ENCODE results near the gene OR4E1.

Gene OR4E1

DNA sequence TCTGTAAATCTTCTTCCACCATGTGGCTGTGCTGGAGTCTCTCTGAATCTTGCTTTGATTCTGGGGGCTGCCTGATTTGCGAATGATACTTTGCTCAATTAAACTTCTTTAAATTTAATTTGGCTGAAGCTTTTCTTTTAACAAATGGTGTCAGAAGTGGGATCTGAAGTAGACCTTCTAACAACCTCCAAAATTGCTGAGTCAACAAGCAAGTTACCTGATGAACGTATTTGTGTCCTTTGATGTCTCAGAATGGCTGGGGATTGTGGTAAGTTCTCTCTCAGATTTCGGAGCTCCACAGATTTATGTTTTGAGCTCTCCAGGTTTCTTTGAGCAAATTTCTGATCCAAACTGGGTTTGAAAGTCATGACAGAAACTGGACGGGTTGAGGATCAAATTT lies 1.9 kb upstream of the OR4E1 start:
- no peak overlapping the region for H3K4me3 ChIP-seq (replicated peaks; ENCODE audit: low read depth, low read length)
- DNase-seq (ENCODE audit: low read depth) = no peak
- TF ChIP-seq, protein P1, sequence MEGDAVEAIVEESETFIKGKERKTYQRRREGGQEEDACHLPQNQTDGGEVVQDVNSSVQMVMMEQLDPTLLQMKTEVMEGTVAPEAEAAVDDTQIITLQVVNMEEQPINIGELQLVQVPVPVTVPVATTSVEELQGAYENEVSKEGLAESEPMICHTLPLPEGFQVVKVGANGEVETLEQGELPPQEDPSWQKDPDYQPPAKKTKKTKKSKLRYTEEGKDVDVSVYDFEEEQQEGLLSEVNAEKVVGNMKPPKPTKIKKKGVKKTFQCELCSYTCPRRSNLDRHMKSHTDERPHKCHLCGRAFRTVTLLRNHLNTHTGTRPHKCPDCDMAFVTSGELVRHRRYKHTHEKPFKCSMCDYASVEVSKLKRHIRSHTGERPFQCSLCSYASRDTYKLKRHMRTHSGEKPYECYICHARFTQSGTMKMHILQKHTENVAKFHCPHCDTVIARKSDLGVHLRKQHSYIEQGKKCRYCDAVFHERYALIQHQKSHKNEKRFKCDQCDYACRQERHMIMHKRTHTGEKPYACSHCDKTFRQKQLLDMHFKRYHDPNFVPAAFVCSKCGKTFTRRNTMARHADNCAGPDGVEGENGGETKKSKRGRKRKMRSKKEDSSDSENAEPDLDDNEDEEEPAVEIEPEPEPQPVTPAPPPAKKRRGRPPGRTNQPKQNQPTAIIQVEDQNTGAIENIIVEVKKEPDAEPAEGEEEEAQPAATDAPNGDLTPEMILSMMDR (IDR thresholded peaks at IDR 0.05; ENCODE audit: low read length, missing control alignments) = no peak

DNA sequence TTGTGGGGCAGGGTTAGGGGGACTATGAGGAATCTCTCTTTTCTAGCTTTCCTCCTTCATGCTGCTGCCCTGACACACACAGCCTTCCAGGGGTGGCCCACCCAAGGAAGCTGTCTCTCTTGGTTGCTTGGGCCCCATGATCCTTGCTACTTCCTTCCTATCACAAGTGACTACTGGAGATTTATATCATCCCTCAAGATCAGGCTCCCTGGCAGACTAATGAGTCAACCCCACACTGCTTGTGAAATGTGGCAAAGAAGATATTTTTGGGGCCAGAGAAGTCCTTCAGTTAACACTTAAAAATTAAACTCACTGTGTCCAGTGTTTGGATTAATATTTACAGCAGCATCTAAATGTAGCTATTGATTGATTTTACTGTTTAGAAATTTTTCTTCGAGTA lies 1.5 kb downstream of the OR4E1 start:
- TF ChIP-seq, protein P1 (IDR thresholded peaks at IDR 0.05; ENCODE audit: low read length, missing control alignments) = no peak
- peak; percentile 24 for DNase-seq (ENCODE audit: low read depth)
- H3K4me3 ChIP-seq (replicated peaks; ENCODE audit: low read depth, low read length) = no peak overlapping the region

DNA sequence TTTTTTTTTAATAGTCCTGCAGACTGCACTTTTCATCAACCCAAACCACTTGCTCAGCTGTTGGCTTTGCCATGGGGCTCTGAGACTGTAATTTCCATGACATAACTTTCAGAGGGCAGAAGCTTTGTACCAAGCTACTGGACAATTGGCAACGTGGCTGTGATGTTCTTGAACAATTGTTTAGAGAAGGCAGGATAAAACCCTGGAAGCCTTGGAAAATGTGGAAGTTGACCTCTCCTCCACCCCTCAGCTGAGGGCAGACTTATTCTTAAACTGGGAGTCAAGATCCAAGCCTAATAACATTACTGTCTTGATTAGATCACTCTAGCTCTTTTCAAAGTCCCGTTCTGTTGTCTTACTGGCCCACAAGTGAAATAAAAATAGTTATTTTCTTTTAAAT lies 2.2 kb downstream of the OR4E1 start:
- no peak overlapping the region for H3K4me3 ChIP-seq (replicated peaks; ENCODE audit: low read depth, low read length)
- TF ChIP-seq, protein P1 (IDR thresholded peaks at IDR 0.05; ENCODE audit: low read length, missing control alignments) = no peak
- DNase-seq (ENCODE audit: low read depth) = no peak

DNA sequence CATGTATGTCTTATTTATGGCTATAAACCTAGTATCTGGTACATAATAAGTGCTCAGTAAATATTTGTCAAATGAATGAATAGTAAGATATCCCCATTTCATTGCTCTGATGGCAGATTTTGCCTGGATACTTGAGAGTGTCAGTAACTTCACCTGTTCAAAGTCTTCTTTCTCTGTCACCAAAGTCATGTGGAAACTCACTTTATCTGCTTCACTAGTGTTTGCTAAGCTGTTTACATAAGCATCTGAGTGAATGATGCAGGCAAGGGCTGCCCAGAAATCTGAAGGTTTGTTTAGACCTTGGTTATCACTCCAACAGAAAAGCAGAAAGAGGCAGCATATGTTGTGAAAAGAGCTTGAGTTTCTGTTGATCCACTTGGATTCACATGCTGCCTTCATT lies 4.3 kb downstream of the OR4E1 start:
- TF ChIP-seq, protein P1 (IDR thresholded peaks at IDR 0.05; ENCODE audit: low read length, missing control alignments) = no peak
- DNase-seq (ENCODE audit: low read depth) = no peak
- H3K4me3 ChIP-seq (replicated peaks; ENCODE audit: low read depth, low read length) = no peak overlapping the region

DNA sequence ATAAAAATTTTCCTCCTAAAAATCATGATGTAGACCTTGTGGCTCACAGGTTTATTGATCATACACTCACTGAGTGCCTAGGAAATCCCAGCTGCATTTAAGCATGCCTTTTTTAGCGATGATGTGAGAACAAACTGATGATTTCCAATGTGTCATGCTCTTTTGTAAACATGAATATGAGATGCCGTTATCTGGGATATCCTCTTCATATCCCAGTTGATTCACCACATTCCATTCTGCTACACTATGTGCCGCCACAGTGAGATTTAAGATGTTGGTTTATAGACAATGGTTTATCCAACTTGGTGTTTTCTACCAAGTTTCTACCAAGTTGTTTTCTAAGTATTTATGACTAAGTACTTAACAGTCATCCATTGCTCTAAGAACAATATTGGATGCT lies 5.2 kb downstream of the OR4E1 start:
- TF ChIP-seq, protein P1 (IDR thresholded peaks at IDR 0.05; ENCODE audit: low read length, missing control alignments) = no peak
- DNase-seq (ENCODE audit: low read depth) = peak; percentile 86
- H3K4me3 ChIP-seq (replicated peaks; ENCODE audit: low read depth, low read length) = no peak overlapping the region

DNA sequence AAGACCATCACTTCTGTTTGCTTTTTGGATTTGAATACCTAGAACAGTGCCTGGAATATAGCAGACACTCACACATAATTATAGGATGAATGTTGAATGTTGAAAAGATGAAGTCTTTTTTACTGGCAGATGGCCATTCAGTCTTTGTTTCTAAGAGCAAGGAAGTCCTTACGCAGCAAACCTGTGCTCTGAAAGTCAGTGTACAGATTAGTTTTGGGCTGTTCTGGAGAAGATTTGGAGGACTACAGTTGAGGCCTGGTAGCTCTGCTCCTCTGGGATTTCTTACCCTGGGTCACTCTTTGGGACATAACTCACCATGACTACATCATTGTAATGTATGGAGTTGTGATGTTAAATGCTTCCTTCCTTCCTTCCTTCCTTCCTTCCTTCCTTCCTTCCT lies 16.6 kb downstream of the OR4E1 start:
- no peak for DNase-seq (ENCODE audit: low read depth)
- TF ChIP-seq, protein P1 (IDR thresholded peaks at IDR 0.05; ENCODE audit: low read length, missing control alignments) = no peak

DNA sequence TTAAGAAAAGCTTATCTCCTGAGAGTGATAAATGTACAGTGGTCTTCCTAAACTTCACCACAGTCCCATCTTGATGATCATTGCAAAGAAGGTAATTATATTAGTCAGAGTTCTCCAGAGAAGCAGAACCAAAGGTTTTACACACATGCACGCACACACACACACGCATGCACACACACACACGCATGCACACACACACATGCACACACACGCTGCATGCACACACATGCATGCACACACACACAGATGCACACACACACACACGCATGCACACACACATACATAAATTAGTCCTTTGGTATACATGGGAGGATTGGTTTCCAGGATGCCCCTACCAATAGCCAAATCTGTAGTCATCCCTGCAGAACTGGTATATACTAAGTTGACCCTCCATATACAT lies 19.4 kb downstream of the OR4E1 start:
- H3K4me3 ChIP-seq (replicated peaks; ENCODE audit: low read depth, low read length) = no peak overlapping the region
- TF ChIP-seq, protein P1 (IDR thresholded peaks at IDR 0.05; ENCODE audit: low read length, missing control alignments) = no peak
- no peak for DNase-seq (ENCODE audit: low read depth)

More for the DNA sequence above, 16.6 kb downstream of the OR4E1 start:
- no peak overlapping the region for H3K4me3 ChIP-seq (replicated peaks; ENCODE audit: low read depth, low read length)
